Mononuclear cell (primary cell): ENCODE data around the gene KIFAP3. TPM values are rescaled to one million over a fixed set of nuclear protein-coding genes. Genes with fewer than 3 reads are reported as not detected.

Source experiments
- H3K27me3 ChIP-seq: 2 replicates; pipeline ENCODE4 v1.6.0; 2011; ENCODE audit warnings: low read length, control low read depth; ENCODE audit not compliant: insufficient read depth
- H3K4me1 ChIP-seq: 2 replicates; pipeline ENCODE4 v1.5.1; 2011; ENCODE audit warnings: mild to moderate bottlenecking, low read length, control low read depth; ENCODE audit not compliant: insufficient read depth
- H3K4me3 ChIP-seq: 2 replicates; pipeline ENCODE4 v1.5.1; 2011; ENCODE audit warnings: mild to moderate bottlenecking, low read length, moderate library complexity
- H3K9me3 ChIP-seq: 2 replicates; pipeline ENCODE4 v1.5.1; 2011; ENCODE audit warnings: low read depth, mild to moderate bottlenecking, control low read depth, low read length
- total RNA-seq: library from RNA; depleted of rRNA; stranded (reverse); fragments of >200 nt; gene quantifications from one replicate; pipeline ENCODE4 v1.2.3, GENCODE V29; 2012

The KIFAP3 gene
- total RNA-seq, 1 donor = 23.6 TPM

DNA sequence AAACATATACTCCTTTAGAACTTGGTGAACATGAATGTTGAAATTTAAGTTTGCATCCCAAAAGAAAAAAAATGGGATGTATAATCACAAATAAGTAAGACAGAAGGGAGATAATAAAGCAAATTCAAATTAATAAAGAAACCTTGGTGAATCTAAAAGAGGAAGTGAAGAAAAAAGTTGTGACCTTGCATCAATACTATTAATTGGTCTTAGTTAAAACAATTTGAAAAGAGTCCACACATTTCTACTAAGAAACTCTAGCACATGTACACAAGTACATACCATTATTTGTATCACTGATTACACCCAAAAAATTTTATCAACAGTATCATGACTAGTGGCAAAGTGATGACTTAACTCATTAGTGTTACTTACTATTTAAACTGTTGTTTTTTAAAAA, 100.4 kb downstream of the KIFAP3 start:
- Histone ChIP-seq H3K27me3 (no peaks in the 10 kb centered on the region), H3K9me3 (no peaks in the 10 kb centered on the region), H3K4me3 (no peak overlapping the region), H3K4me1 (no peaks in the 10 kb centered on the region)

DNA sequence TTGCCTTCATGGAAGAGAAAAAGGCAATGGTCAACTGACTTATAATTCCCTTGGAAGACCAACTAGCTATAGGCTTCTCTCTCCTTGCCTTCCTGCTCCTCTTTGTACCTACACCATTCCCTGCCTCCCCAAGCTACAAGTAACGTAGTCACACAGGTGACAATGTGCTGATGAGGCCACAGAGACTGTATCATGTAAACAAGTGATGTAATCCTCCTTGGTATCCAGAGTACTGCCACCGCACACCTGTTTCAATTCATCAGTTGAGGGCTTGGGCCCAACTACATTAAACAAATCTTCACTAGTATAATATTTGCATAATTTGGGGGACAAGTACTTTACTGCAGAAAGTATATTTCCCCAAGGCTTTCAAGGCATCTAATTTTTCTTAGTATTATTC, 104.4 kb downstream of the KIFAP3 start:
- Histone ChIP-seq H3K4me3 (no peak overlapping the region), H3K9me3 (no peaks in the 10 kb centered on the region), H3K27me3 (no peaks in the 10 kb centered on the region), H3K4me1 (no peaks in the 10 kb centered on the region)

DNA sequence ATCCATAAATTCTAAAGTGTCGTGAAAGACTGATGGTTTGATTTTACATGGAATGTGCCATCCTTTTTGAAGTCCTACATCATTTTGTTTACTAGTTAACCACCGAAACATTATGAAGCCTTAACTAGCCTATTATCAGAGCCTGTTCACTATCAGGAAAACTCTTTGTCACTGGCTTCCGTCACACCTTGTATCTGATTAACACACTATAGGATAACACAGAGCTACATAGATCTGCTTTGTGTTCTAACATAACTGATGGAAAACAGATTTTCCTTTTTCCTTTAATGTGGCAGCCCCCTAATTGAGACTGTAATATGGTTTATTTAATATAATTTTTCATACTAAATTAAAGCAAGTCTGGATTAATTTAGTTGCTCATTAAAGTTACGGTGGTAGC, 106.3 kb downstream of the KIFAP3 start:
- Histone ChIP-seq H3K4me3 (no peak overlapping the region), H3K9me3 (no peaks in the 10 kb centered on the region), H3K4me1 (no peaks in the 10 kb centered on the region), H3K27me3 (no peaks in the 10 kb centered on the region)

DNA sequence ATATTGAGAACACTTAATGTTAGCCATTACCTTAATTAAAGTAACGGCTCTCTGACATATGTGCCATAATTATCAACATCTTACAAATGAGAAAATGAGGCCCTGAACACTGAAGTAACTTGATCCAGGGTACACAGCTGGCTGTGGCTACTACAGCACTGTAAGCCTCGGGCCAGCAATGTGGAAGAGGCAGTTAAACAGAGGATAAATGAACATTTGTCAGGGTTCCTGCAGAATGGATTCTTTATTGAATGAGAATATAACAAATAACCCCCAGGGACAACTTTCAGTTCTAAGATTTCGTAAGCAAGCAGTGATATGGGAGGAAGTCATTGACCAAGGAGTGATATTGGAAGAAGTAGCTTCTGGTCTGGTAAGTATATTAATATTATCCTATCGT, 110.3 kb downstream of the KIFAP3 start:
- Histone ChIP-seq H3K27me3 (no peaks in the 10 kb centered on the region), H3K4me1 (no peaks in the 10 kb centered on the region), H3K9me3 (no peaks in the 10 kb centered on the region), H3K4me3 (no peak overlapping the region)

DNA sequence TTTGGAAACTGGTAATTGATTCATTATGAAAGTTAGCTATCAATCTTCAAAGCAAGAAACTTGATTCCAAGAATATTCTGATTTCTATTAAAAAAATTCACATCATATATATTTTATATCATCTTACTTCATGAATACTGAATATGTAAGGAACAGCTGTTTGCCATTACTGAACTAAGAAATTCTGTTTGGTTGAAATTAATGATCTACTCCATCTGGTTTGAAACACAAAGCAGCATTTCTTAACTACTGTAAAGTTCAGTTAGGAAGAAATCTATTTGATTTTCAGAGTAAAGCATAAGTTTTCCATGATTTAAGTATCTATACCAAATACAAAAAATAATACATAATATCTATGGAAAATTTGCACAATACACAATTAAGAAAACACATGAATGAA, 114.8 kb downstream of the KIFAP3 start:
- no peaks in the 10 kb centered on the region for H3K4me1 ChIP-seq
- H3K4me3 ChIP-seq = no peak overlapping the region
- H3K9me3 ChIP-seq = no peaks in the 10 kb centered on the region
- H3K27me3 ChIP-seq = no peaks in the 10 kb centered on the region

DNA sequence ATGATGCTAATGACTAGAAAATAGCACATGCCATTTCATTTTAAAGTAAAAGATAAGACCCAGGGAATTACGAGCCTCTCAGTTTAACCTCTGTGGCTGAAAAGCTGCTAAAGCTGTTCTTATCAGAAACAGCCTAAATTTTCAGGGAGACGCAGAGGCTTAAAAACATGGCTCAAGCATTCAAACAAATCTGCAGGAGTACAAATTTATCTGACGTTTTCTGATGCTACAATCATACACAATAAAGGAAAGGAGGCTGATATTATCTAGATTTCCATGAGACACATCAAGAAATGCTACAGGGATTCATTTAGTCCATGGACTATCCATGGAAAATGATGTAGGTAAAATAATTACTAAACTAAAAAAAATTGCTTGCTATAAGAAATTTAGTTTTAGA, 115.5 kb downstream of the KIFAP3 start:
- no peaks in the 10 kb centered on the region for H3K9me3 ChIP-seq
- H3K4me1 ChIP-seq = no peaks in the 10 kb centered on the region
- no peak overlapping the region for H3K4me3 ChIP-seq
- H3K27me3 ChIP-seq = no peaks in the 10 kb centered on the region

DNA sequence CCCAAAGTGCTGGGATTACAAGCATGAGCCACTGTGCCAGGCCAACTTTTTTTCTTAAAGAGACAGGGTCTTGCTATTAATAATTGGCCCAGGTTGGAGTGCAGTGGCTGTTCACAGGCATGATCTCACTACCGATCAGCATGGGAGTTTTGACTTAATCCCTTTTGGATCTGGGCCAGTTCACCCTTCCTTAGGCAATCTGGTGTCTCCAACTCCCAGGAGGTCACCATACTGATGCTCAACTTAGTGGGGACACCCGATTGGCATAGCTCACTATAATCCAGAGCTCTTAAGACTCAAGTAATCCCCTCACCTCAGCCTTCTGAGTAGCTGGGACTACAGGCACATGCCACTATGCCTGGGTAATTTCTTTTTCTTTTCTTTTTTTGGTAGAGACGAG, 116.6 kb downstream of the KIFAP3 start:
- H3K27me3 ChIP-seq = no peaks in the 10 kb centered on the region
- H3K4me3 ChIP-seq = no peak overlapping the region
- H3K9me3 ChIP-seq = no peaks in the 10 kb centered on the region
- no peaks in the 10 kb centered on the region for H3K4me1 ChIP-seq

DNA sequence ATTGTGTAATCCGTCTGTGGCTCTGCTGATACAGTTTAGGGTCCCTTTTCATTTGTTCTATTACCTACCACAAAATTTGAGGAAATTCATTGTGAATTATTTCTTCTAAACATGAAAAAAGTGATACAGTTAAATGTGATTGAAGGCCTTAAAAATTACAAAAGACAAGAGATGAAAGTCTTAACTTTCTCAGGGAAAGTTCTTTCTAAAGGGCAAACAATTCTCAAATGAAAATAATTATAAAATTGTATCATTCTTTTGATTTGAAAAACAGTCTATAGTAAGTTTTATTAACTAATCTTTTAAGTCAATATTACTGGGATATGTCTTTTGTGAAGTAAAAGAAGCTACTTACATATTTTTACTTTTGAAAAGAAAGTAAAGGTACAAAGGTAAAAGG, 123.4 kb downstream of the KIFAP3 start:
- H3K9me3 ChIP-seq = no peaks in the 10 kb centered on the region
- no peaks in the 10 kb centered on the region for H3K4me1 ChIP-seq
- no peaks in the 10 kb centered on the region for H3K27me3 ChIP-seq
- H3K4me3 ChIP-seq = no peak overlapping the region

DNA sequence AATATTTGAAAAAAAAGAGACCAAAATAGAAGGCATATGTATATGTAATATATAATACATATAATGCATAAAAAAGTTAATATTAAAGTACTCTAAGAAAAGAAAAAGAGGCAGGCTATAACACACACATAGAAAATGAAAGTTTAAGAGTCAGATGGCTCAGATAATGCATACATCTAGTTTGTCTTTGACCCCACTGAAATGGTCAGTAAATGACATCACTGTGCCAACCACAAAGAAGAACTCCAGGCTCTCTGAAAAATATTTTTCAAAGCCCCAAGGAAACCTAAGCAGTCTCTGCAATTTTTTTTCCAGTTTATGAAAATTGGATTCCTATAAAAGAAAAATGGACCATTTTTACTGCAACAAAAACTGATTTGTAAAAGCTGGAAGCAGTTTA, 125.4 kb downstream of the KIFAP3 start:
- Histone ChIP-seq H3K4me3 (no peak overlapping the region), H3K9me3 (no peaks in the 10 kb centered on the region), H3K4me1 (no peaks in the 10 kb centered on the region), H3K27me3 (no peaks in the 10 kb centered on the region)

DNA sequence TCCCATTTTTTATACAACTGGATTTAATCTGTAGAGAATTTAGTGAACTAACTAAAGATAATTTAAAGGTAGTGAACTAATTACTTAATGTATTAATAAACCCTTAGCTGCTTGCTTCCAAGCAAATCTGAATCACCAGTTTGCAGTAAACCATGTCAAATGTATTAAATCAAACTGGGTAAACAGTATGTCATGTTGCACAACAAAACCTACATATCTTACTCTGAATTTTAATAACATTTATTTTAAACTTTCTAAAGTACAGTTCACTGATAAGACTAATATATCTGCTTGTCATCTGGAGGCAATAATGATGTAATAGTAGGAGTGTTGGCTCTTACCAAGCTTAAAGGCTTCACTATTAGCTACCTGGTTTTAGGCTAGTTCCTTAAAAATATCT, 128.3 kb downstream of the KIFAP3 start:
- Histone ChIP-seq H3K9me3 (no peaks in the 10 kb centered on the region), H3K4me3 (no peak overlapping the region), H3K4me1 (no peaks in the 10 kb centered on the region), H3K27me3 (no peaks in the 10 kb centered on the region)

DNA sequence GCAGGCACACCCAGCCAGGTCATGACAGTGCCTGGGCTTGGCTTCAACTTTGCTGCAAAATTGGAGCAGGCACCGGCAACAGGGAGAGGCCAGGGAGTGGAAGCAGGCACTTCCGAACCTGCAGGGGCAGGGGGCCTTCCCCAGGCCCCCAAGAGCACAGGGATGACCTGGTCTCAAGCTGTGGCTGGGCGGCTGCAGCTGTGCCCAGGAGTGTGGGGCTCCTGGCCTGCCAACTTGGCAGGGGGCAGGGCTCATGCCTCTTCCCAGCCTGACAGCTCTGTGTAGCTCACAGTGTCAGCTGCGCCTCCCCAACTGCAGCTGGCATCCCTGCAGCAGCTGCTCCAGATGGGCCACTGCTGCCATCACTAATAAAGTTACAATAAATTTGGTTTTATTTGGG, 129.3 kb downstream of the KIFAP3 start:
- Histone ChIP-seq H3K4me1 (no peaks in the 10 kb centered on the region), H3K4me3 (no peak overlapping the region), H3K27me3 (no peaks in the 10 kb centered on the region), H3K9me3 (no peaks in the 10 kb centered on the region)

DNA sequence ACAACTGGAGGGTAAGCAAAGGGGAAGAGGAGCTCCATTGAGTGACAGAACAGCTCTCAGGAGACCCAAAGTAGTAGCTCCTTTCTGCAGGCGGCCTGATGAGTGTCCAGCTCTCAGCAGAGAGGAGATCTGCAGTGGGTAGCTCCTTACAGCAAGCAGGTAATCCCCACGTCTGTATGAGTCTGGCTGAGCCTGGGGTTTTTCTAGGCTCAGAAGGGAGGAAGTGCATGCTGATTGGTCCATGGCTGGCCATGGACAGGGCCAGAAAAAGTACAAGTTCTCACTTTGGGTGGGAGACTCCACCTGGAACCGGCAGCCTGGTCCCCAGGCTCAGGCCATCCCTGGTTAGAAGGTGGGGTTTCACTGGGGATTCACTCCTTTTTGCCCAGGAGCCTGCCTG, 129.9 kb downstream of the KIFAP3 start:
- Histone ChIP-seq H3K4me3 (no peak overlapping the region), H3K9me3 (no peaks in the 10 kb centered on the region), H3K4me1 (no peaks in the 10 kb centered on the region), H3K27me3 (no peaks in the 10 kb centered on the region)

DNA sequence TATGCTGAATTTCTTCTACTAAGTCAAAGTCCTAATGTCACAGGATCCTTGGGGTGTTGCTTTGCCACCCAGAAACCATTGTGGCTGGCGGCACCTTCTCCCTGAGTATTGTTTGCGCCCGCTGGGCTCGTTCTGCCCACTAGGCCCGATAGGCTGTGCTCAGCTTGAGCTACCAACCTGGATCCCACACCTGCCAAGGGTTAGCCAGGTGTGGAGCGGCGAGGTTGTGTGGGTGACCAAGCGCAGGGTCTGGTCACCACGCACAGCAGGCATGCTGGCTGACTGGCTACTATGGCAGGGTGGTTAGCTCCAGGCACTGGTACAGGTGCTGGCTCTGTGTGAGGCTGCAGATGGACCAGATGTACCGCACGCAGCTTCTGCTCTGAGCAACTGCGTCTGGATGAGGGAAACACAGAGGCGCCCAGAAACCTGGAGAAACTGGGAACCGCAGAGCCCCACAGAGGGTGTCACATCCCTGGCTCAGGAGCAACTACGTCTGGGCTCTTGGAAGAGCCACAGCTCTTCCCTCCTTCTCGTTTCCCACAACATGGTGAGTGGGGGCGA, 130.4 kb downstream of the KIFAP3 start:
- no peaks in the 10 kb centered on the region for H3K27me3 ChIP-seq
- H3K9me3 ChIP-seq = no peaks in the 10 kb centered on the region
- no peak overlapping the region for H3K4me3 ChIP-seq
- no peaks in the 10 kb centered on the region for H3K4me1 ChIP-seq

DNA sequence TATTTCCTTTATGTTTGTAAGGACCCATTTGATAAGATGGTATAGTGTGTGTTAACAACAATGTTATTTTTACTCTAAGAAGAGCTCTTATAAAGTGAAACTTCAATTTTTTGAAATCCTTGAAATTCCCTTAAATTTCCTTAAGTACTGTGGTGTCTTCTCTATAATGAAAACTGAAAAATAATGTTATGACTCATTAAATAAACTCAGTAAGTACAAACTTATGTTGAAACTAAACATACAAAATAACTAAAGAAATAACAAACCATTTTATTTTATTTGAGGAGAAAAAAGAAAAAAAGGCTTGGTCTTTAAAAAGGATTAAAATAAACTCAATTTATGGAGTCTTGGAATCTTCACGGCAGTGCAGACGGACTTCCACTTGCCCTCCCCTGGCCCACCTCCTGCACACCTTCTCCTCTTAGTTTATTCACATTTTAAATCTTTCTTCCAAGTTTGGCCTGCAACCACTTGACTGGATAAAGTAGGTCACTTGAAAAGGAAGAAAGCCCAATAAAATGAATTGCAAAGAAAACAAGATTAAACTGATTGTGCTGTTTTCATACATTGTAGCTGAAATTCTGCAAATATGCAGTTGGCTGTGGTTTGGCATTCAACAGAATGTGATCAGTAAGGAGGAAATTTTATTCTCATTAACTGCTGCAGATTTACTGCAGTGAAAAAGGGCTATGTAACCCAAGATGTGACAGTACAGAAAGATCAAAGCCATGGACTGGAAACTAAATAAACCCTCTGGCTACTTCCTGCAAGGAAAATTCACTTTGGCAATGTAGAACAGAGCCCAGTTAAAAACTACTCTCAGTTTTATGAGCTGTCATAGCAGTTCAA, 132.3 kb downstream of the KIFAP3 start:
- Histone ChIP-seq H3K9me3 (no peaks in the 10 kb centered on the region), H3K27me3 (no peaks in the 10 kb centered on the region), H3K4me1 (no peaks in the 10 kb centered on the region), H3K4me3 (no peak overlapping the region)

DNA sequence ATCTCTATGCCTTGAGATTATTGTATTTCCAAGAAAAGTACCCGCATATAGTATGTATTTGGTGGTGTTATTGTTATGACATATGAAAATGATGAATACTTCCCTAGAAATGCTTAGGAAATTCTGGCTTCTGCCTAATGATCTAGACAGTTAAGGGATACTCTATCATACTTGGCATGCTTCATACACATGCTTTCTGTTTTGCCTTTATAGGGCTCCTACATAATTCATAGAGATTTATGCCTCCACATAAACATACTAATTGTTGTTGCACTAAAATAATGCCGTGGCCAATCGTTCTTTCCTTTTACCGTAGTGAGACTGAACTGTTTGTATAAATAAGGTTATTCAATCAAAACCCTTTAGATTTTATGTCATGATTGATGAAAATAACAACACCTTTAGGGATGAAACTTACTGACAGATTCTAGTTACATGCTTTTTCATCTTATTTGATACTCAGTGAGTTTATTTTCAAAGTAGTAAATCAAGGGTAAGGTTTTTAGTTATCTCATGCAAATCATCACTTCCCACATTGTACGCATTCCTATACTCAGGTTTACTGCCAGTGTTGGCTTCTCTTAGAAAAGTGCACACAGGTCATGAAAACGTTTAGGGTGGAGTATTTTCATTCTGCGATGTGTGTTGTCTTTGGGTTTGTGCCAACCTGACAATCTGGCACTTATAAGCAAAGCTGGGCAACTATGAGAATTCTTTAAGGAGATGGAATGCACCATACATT, 140.3 kb downstream of the KIFAP3 start:
- H3K4me3 ChIP-seq = no peak overlapping the region
- H3K27me3 ChIP-seq = no peaks in the 10 kb centered on the region
- no peaks in the 10 kb centered on the region for H3K4me1 ChIP-seq
- no peaks in the 10 kb centered on the region for H3K9me3 ChIP-seq
